ENCODE data around the gene DENND5B. TPM values are rescaled to one million over a fixed set of nuclear protein-coding genes. Genes with fewer than 3 reads are reported as not detected.

DENND5B gene
- polyA plus RNA-seq, 4 donors: 4.1 to 36.9 (median 8.2) TPM

- Histone ChIP-seq H3K4me1 (ENCODE audit: control insufficient read depth in 3 of 3, insufficient read depth in 2 of 3, low read depth in 1 of 3, low read length in 2 of 3) (no peaks in the 10 kb centered on the region), H3K36me3 (ENCODE audit: control insufficient read depth in 3 of 3, insufficient read depth in 2 of 3, low read depth in 1 of 3, low read length in 3 of 3) (no peaks in the 10 kb centered on the region), H3K27me3 (ENCODE audit: control insufficient read depth in 3 of 3, insufficient read depth in 3 of 3, low read length in 3 of 3) (no peaks in the 10 kb centered on the region), H3K9me3 (ENCODE audit: control insufficient read depth in 2 of 2, insufficient read depth in 1 of 2, low read depth in 1 of 2, low read length in 1 of 2) (no peaks in the 10 kb centered on the region), H3K27ac (ENCODE audit: low read depth in 1 of 3, low read length in 2 of 3) (no peak overlapping the region), H3K4me3 (ENCODE audit: low read depth in 1 of 3, low read length in 3 of 3) (no peak overlapping the region)
- WGBS, 3 donors: 56 to 83% (median 73%) methylated on average over 9 of the region's 9 CpGs
- FAIRE-seq (no peak), DNase-seq (no peak)
These were observed 244.7 kb downstream of the DENND5B start for GRCh38 chr12:31346267-31346666.

GRCh38 chr12:31343139-31343538, 247.8 kb downstream of the DENND5B start:
- no peak overlapping the region for H3K27ac ChIP-seq (ENCODE audit: low read depth in 1 of 3, low read length in 2 of 3)
- no peaks in the 10 kb centered on the region for H3K27me3 ChIP-seq (ENCODE audit: control insufficient read depth in 3 of 3, insufficient read depth in 3 of 3, low read length in 3 of 3)
- 89 to 92% (median 92%) methylated on average over 8 of the region's 8 CpGs for WGBS, 3 donors
- no peaks in the 10 kb centered on the region for H3K9me3 ChIP-seq (ENCODE audit: control insufficient read depth in 2 of 2, insufficient read depth in 1 of 2, low read depth in 1 of 2, low read length in 1 of 2)
- H3K4me3 ChIP-seq (ENCODE audit: low read depth in 1 of 3, low read length in 3 of 3): no peak overlapping the region
- no peak for DNase-seq
- H3K36me3 ChIP-seq (ENCODE audit: control insufficient read depth in 3 of 3, insufficient read depth in 2 of 3, low read depth in 1 of 3, low read length in 3 of 3): no peaks in the 10 kb centered on the region
- FAIRE-seq: no peak
- H3K4me1 ChIP-seq (ENCODE audit: control insufficient read depth in 3 of 3, insufficient read depth in 2 of 3, low read depth in 1 of 3, low read length in 2 of 3): peaks cover 0 to 6% (median 0%) of the 10 kb centered on the region in 3 donors

- FAIRE-seq: no peak
- Histone ChIP-seq H3K27ac (ENCODE audit: low read depth in 1 of 3, low read length in 2 of 3) (no peak overlapping the region), H3K9me3 (ENCODE audit: control insufficient read depth in 2 of 2, insufficient read depth in 1 of 2, low read depth in 1 of 2, low read length in 1 of 2) (no peaks in the 10 kb centered on the region), H3K36me3 (ENCODE audit: control insufficient read depth in 3 of 3, insufficient read depth in 2 of 3, low read depth in 1 of 3, low read length in 3 of 3) (no peaks in the 10 kb centered on the region), H3K27me3 (ENCODE audit: control insufficient read depth in 3 of 3, insufficient read depth in 3 of 3, low read length in 3 of 3) (no peaks in the 10 kb centered on the region), H3K4me3 (ENCODE audit: low read depth in 1 of 3, low read length in 3 of 3) (no peak overlapping the region), H3K4me1 (ENCODE audit: control insufficient read depth in 3 of 3, insufficient read depth in 2 of 3, low read depth in 1 of 3, low read length in 2 of 3) (peaks cover 0 to 9% (median 0%) of the 10 kb centered on the region in 3 donors)
- WGBS, 3 donors: 85 to 91% (median 88%) methylated on average over 1 of the region's 1 CpG
- no peak for DNase-seq
These were observed 248.7 kb downstream of the DENND5B start for GRCh38 chr12:31342286-31342685.

GRCh38 chr12:31339831-31340622, 250.9 kb downstream of the DENND5B start:
- 72 to 83% (median 77%) methylated on average over 10 of the region's 10 CpGs for WGBS, 3 donors
- Histone ChIP-seq H3K4me1 (ENCODE audit: control insufficient read depth in 3 of 3, insufficient read depth in 2 of 3, low read depth in 1 of 3, low read length in 2 of 3) (peaks cover 0 to 9% (median 0%) of the 10 kb centered on the region in 3 donors), H3K27ac (ENCODE audit: low read depth in 1 of 3, low read length in 2 of 3) (no peak overlapping the region), H3K9me3 (ENCODE audit: control insufficient read depth in 2 of 2, insufficient read depth in 1 of 2, low read depth in 1 of 2, low read length in 1 of 2) (no peaks in the 10 kb centered on the region), H3K36me3 (ENCODE audit: control insufficient read depth in 3 of 3, insufficient read depth in 2 of 3, low read depth in 1 of 3, low read length in 3 of 3) (no peaks in the 10 kb centered on the region), H3K27me3 (ENCODE audit: control insufficient read depth in 3 of 3, insufficient read depth in 3 of 3, low read length in 3 of 3) (no peaks in the 10 kb centered on the region), H3K4me3 (ENCODE audit: low read depth in 1 of 3, low read length in 3 of 3) (no peak overlapping the region)
- no peak for FAIRE-seq
- peak in 1 of 2 donors; percentile 41 for DNase-seq

- Histone ChIP-seq H3K27ac (ENCODE audit: low read depth in 1 of 3, low read length in 2 of 3) (peak overlapping the region in 2 of 3 donors; percentile 20 to 29), H3K4me3 (ENCODE audit: low read depth in 1 of 3, low read length in 3 of 3) (no peak overlapping the region), H3K9me3 (ENCODE audit: control insufficient read depth in 2 of 2, insufficient read depth in 1 of 2, low read depth in 1 of 2, low read length in 1 of 2) (no peaks in the 10 kb centered on the region), H3K27me3 (ENCODE audit: control insufficient read depth in 3 of 3, insufficient read depth in 3 of 3, low read length in 3 of 3) (no peaks in the 10 kb centered on the region), H3K4me1 (ENCODE audit: control insufficient read depth in 3 of 3, insufficient read depth in 2 of 3, low read depth in 1 of 3, low read length in 2 of 3) (peaks cover 0 to 9% (median 0%) of the 10 kb centered on the region in 3 donors), H3K36me3 (ENCODE audit: control insufficient read depth in 3 of 3, insufficient read depth in 2 of 3, low read depth in 1 of 3, low read length in 3 of 3) (no peaks in the 10 kb centered on the region)
- 20 to 39% (median 32%) methylated on average over 4 of the region's 4 CpGs for WGBS, 3 donors
- FAIRE-seq: no peak
- peak; percentile 87 to 90 for DNase-seq
These were observed 253.0 kb downstream of the DENND5B start for GRCh38 chr12:31337952-31338351.

Other genes with a start within 250 kb of the DENND5B start
- gene ETFBKMT, start 68.6 kb upstream of the DENND5B start, polyA plus RNA-seq: 1 to 10 TPM; 1.3 to 4.7 (median 2.0) TPM
- gene AMN1, start 137.9 kb upstream of the DENND5B start, polyA plus RNA-seq: 1 to 10 TPM; 1.3 to 8.6 (median 5.8) TPM

Data from small intestine (tissue), 7 donors.